ENCODE measurements around the gene ADAMTS20.
A peak's percentile ranks its signal among the peaks of the same experiment; 100 is the strongest.
"Not testable (repeated sequence)": the region's sequence is repeated elsewhere in the genome, so short reads cannot be mapped to it uniquely, and the experiment has no call there.

The ADAMTS20 gene

DNA sequence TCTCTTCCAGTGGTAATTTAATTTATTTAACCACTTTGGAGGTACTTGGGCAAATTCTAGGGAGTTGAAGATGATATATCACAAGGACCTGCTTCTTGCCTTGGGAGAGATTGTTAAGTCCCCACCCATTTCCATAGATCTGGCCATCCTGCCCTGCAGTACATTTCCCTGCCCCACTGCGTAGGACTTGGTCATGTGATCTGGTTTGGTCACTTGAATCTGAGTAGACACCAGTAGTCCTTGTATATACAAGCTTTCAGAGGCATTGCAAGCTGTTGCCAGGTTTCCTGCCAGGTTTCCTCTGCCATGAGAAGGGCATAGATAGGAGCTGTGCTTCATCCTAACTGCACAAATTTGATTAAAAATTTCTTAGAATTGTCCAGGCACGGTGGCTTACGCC lies 200.0 kb downstream of the ADAMTS20 start:
- DNase-seq: no peak

DNA sequence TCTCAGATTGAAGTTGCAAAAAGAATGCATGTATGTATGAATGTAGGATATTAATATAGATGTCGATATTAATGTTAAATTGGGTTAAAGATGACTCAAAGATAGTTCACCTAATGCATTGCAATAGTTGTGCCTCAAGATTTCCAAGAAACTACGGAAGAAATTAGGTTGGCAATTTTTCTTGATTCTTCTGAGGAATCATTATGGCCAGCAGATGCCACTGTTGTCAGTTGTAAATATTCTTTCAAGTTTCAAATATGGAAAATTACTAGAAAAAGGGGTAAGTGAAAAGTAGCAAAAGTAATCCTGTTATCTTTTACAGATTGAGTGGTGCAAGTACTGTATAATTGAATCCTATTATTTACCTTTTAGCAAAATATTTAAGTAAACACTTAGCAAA lies 202.1 kb downstream of the ADAMTS20 start:
- DNase-seq: no peak

DNA sequence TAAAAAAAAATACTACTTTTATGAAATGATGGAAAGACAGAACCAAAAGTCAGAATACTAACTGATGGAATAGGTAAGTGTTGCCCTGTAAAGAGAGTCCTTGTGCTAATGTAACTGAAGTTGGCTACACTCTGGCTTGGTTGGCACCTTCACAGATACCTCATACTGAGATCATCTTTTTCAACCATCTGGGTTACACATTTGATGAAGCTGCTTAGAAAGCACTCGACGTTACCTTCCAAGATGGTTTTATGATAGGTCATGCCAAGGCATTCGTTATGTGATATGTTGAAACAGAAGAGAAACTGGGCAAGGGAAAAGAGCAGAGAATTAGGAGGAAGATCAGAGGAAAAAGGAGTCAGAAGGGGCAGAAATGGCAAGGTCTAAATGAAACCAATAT lies 203.8 kb downstream of the ADAMTS20 start:
- no peak for DNase-seq

DNA sequence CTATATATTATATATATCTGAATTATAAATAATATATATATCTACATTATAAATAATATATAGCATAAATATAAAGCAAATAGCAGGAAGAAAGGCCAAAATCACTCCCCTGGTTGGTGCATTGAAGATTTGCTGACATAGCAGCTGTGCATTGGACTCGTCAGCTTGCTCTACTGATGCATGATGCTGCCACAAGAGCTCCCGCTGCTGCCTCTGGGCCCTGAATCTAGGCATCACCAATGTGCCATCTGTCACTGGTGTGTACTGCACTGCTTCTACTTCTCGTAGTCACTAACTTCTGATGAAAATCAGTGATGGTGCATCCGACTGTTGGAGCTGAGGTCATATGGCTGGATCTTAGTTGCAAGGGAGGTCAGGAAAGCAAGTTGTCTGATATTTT lies 205.0 kb downstream of the ADAMTS20 start:
- DNase-seq: no peak

DNA sequence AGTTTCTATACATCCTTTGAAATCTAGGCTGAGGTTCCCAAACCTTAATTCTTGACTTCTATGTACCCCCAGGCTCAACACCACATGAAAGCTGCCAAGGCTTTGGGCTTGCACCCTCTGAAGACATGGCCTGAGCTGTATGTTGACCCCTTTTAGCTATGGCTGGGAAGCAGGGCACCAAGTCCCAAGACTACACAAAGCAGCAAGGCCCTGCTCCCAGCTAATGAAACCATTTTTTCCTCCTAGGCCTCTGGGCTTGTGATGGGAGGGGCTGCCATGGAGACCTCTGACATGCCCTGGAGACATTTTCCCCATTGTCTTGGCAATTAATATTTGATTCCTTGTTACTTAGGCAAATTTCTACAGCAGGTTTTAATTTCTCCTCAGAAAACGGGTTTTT lies 207.0 kb downstream of the ADAMTS20 start:
- DNase-seq: no peak

DNA sequence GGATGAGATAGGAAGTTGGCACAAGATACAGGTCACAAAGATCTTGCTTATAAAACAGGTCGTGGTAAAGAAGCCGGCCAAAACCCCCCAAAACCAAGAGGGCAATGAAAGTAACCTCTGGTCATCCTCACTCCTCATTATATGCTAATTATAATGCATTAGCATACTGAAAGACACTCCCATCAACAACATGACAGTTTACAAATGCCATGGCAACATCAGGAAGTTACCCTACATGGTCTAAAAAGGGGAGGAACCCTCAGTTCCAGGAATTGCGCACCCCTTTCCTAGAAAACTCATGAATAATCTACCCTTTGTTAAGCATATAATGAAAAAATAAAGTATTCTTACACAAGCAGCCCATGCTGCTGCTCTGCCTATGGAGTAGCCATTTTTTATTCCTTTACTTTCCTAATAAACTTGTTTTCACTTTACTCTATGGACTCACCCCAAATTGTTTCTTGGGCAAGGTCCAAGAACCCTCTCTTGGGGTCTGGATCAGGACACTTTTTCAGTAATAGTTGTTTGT lies 210.2 kb downstream of the ADAMTS20 start:
- DNase-seq: not testable (repeated sequence)

DNA sequence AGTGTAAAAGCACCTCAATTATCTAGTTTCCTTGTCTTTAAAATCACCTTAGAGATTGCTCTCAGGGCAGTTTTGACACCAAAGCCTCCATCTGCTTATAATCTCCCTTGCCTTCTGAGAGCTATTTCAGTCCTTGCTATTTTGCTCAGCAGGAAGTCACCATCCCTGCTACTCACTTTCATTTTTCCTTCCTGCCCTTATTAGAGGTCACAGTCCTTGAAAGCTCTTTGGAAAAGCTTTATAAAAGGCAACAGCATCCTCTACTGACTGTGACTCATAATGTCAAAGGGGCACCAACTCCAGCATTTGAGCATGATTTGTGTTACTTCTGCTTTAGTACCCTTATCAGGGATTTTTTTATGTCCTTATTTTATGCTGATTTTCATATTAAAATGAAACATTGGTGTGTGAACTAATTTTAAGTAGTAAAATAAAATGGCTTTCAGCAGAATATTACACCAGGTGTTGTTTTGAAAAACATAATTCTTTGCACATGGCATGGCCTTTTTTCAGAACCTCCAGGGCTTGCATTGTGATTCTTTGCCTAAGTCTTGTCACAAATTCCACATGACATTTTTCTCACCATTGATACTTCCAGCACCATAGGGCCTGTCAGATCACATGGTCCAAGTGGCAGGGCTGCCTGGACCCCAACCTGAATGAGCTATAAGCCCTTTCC lies 213.0 kb downstream of the ADAMTS20 start:
- peak; percentile 54 for DNase-seq

DNA sequence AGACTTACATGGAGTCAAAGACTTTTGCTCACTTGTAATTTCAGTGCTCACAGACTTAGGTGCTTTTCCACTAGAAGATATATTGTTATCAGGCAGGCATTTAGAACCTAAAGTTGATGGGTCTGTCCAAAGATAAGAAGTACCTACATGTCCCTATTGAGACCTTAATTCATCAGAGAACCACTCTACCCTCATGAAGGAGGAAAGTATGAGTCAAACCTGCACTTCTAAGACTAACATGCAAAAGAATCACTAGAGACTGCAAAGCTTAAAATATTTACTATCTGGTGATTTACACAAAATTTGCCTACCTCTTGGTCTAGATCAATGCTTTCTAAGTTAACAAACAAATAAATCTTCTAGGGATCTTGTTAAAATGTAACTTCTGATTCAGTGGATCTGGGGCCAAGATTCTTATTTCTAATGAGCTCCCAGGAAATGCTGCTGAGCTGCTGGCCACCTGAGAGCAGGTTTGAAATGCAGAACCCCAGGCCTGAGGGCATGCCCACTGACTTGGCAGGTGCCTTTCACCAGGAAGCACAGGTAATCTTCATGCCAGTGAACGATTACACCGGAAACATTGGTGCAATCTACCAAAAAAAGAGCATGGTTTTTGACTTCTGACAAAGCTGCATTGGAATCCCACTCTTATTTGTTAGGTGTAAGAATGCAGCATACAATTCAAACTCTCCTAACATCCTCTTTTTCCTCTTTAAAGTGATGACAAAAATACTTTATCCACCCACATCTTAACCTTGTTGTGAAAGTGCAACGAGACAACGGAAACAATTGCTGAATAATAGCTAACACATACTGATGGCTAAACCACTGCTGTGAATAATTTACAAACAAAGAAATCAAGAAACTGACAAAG lies 214.2 kb downstream of the ADAMTS20 start:
- DNase-seq: peak; percentile 13

DNA sequence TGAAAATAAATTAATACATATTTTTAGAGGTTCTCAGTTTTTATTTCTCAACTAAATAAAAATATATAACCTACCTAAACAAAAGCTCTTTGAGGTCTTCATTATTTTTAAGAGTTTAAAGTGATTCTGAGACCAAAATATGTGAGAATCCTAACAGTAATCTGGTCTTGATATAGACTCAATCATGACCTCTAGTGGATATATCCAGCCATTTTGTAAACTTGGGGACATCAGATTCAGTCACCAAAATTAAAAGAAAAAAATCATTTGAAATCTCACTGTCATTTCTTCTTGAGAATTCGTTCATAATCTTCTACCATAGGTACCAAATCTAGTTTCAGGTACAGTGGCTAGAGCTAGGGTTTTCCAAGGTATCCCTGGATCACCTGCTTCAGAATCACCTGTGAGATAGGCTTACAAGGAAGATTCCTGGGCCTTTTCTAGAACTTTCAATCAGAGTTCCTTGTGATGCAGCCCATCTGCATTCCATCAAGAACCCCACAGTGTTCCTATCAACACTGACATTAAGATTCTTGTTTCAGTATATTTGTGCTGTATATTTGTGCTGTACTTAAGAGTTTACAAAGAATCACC lies 214.9 kb downstream of the ADAMTS20 start:
- DNase-seq: peak; percentile 56

DNA sequence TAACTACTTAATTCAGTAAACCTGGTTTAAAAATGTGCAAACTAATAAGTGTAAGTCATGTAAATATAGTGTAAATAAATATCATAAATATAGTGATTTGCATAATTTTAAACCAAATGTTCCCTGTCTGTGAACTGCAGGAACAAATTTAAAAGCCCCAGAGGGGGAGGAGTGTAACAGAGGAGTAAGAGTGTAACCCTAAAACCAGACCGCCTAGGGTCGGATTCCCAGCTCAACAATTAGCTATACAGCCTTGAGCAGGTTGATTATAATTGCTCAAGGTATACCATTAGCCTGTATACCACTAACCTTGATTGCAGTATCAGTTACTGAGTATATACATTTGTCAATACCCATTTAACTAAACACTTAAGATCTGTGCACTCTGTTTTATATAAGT lies 218.4 kb downstream of the ADAMTS20 start:
- DNase-seq: no peak

DNA sequence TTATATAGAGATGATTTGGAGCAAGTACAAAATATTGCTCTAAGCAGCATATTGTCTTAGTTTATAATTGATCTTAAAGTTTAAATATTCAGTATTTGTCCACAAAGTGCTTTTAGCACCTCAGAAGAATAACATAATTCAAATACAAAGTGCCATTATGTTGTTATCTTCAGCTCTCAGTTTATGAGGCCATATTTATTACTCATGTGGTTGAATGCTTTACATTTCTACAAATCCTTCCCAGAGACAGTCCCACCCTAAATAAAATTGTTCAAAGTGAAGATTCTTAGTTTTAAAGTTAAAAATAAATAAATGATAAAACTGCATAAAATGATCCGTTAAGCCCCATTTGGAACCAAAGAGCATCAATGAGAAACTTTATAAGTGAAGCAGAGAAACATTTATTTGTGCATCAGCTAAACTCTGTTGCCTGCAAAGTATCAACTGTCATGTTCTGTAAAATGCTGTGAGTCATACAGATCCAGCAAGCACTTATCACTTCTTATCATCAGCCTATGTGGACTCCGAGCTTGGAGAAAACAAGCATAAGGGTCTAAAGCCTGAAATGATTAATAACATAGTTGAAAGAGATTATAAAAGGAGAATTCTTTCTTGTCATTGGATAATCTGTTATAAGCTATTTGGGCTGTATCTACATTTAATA lies 218.9 kb downstream of the ADAMTS20 start:
- DNase-seq: no peak

DNA sequence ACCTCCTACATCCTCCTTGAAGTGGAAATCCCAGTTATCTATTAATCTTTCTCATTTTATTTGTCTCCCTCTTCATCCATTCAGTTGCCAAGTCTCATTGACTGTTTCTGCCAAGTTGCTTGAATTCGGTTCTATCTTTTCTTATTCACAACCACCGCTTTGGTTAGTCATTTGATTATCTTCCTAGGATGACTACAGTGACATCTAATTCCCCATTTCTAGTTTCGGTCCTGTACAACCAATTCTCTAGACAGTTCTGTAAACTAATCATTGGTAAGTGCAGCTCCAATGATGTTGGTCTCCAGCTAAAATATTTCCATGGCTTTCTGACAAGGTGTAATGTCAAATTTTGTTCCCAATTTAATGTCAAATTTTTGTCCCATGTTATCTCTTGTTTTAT lies 220.1 kb downstream of the ADAMTS20 start:
- DNase-seq: no peak

DNA sequence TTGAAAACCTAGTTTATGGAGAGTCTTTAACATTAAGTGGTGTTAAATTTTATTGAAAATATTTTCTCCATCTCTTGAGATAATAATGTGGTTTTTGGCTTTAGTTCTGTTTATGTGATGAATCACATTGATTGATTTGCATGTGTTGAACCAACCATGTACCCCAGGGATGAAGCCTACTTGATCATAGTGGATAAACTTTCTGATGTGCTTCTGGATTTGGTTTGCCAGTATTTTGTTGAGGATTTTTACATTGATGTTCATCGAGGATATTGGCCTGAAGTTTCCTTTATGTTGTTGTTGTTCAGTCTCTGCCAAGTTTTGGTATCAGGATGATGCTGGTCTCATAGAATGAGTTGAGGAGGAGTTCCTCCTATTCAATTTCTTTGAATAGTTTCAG lies 222.6 kb downstream of the ADAMTS20 start:
- DNase-seq: no peak

DNA sequence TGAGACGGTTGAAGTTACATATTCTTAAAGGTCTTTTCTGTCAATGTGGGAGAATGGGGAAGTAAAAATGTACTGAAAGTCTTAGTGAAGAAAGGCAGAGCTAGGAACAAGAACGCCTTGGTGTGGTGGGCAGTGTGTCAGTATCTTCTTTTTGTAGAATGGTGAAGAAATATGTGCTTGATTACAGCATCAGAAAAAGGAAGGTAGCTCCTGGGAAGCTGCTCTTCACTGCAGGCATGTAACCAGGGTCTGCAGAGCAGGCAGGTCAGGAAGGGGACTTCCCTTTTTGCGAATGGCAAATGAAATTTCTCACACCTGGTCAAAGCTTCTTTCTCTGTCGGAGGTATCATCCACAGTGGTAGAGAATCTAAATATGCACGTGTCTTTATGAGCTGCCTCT lies 226.2 kb downstream of the ADAMTS20 start:
- DNase-seq: peak; percentile 37

DNA sequence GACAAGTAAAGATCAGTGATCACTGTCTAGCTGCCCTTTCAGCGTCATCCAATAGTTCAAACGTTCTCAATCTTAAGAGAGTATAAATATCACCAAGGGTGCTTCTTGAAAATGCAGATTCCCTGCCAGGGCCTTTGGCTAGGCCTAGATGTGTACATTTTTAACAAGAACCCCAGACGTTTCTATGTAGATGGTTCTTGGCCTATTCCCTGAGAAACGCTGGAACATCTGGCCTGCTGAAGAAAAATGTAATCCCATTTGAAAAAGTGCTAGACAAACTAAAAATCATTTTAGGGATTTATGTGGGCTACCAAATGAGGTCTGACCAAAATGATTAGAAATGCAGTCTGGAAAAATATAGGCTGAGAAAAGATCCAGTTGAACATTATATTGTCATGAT lies 231.7 kb downstream of the ADAMTS20 start:
- DNase-seq: no peak

DNA sequence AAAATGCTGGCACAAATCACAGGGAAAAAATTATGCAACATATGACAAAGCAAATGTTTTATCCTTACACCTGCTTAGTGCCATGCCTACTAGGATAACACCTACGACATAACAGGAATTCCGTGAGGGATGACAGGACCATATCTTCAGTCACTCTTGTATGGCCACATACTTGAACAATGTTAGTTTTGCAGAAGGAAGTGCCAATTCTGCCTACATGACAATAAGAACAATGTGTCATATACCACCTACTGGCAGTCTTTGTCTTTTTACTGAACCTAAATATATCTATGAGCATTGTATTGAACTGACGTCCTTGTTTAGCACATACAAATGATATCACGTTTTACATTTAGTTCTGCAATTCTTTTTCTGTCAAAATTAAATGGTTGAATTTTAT lies 234.0 kb downstream of the ADAMTS20 start:
- DNase-seq: no peak

DNA sequence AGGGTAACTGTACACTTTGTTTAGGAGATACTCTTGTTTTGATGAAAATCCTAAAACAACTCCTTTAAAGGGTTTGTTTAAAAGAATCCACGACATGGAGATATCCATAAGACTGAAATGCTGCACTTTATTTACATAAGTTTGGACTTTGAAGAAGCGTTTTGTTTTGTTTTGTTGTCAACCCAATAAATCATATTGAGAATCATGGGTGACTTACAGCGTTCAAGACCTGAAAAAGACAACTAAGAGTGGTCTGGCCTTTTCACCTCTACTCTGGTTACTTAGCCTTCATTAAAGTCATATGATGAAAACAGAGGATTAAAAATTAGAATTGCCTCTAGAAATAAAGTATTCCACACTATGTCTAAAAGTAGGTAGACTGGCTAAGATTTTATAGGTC lies 234.8 kb downstream of the ADAMTS20 start:
- DNase-seq: no peak

DNA sequence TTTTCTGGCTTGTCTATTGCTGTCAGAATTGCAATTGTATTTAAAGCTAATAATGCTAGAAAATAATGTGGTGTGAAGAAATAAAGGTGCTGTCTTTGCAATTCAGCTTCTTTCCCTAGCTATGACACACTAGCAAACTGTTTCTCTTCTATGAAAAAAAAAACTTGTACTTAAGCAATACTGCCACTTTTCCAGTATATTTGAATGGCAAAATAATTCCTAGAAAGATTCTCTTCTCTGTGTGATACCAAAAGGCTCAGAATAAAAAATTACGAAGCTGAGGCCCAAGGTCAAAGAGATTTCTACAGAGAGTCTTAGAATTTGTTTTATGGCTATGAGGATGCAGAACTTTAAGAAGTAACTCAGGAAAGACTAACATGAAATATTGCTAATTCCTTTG lies 235.5 kb downstream of the ADAMTS20 start:
- no peak for DNase-seq

DNA sequence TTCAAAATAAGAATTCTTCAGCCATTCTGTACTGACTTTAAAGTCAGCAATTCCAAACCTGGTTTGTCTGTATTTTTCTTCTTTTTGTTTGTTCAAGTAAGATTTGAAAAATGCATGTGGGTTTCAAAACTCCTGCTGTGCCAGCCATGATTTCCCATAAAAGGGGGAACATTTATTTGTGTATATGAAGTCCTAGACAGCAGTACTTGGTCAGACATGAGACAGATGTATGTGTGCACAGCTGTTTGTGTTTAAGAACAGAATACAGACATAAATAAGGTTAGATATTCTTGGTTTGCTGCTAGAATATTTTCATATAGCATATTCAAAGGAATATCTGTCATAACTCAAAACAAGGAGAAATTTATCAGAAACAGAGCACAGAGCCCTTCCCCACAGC lies 236.0 kb downstream of the ADAMTS20 start:
- no peak for DNase-seq

DNA sequence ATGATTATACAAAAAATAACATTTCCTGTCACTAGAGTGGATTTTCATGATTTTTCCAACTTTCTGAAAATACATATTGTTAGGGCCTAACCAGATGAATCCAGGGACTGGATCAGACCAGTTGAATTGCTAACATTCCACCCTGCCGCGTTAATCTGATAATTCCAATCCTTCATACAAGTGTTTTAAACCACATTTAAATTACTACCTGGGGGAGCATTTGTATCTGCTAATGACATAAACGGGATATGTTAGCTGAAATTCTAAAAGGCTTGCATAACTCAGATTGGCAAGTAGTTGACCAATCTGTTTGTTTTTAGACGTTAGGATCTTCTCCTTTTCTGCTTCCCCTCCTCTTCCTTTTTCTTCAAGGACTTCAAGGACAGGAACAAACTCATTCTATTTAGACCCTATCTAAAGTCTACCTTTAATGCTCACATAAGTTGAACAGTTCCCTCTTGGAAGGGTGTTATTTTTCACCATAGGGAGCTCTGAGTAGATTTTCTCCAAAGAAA lies 239.0 kb downstream of the ADAMTS20 start:
- DNase-seq: peak; percentile 2

DNA sequence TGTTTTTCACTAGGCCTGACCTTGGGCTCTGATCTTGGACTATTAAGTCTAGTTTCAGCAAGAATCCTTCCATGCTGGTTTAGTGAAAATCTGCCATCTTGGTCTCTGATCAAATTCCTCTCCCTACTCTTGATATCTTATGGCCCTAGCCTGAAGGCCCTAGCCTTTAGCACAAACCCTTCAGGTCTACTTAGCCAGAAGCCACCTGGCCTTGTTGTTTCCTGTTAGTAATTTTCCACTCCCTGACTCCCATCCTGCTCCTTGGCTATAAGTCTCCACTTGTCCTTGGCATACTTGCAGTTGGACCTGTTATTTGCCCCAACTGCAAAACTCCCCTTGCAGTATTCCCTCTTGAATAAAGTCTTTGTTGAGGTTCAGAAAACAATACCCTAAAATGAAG lies 241.4 kb downstream of the ADAMTS20 start:
- DNase-seq: no peak

DNA sequence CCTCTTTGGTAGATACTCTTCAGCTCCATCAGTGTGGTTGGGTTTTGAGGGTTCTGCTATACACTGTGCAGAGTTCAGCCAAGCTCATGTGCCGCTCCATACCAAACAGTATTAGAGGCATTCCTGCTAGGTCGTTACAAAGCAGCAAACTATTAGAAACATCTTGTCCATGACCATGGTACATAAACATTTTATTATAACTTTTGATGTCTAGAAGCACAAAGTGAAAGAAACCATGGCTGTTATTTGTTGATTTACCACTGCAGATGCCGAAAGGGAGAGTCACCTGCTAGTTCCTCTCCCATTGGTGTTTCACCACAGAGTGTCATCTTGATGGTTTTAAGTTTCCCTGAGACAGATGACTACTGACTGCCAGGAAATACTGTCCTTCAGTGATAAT lies 242.0 kb downstream of the ADAMTS20 start:
- DNase-seq: no peak

DNA sequence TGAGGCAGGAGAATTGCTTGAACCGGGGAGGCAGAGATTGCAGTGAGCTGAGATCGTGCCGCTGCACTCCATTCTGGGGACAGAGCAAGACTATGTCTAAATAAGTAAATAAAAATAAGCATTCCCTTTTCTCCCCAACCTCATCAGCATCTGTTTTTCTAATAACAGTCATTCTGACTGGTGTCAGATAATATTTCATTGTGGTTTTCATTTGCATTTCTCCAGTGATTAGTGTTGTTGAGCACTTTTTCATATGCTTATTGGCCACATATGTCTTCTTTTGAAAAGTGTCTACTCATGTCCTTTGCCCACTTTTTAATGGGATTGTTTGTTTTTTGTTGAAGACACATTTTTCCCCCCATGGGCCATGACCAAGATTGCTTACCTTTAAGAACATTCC lies 243.2 kb downstream of the ADAMTS20 start:
- DNase-seq: no peak
